Measurements from ENCODE around the gene ULK4.

The ULK4 gene

GRCh38 chr3:41320953-41321641 is 640.8 kb downstream of the ULK4 start:
- Mint-ChIP-seq H3K4me3 (no peak overlapping the region), H3K27ac (no peak overlapping the region), H3K9me3 (no peaks in the 10 kb centered on the region), H3K4me1 (ENCODE audit: low read depth) (no peaks in the 10 kb centered on the region), H3K36me3 (ENCODE audit: low read depth) (no peaks in the 10 kb centered on the region), H3K27me3 (ENCODE audit: low read depth) (no peaks in the 10 kb centered on the region)
- DNase-seq (ENCODE audit: low spot score) = no peak

- Mint-ChIP-seq H3K4me3 (no peak overlapping the region), H3K4me1 (ENCODE audit: low read depth) (no peaks in the 10 kb centered on the region), H3K36me3 (ENCODE audit: low read depth) (no peaks in the 10 kb centered on the region), H3K9me3 (no peaks in the 10 kb centered on the region), H3K27me3 (ENCODE audit: low read depth) (no peaks in the 10 kb centered on the region), H3K27ac (no peak overlapping the region)
- DNase-seq (ENCODE audit: low spot score) = no peak
Measured at GRCh38 chr3:41318520-41318919, 643.4 kb downstream of the ULK4 start.

GRCh38 chr3:41317718-41318117 is 644.2 kb downstream of the ULK4 start:
- no peak for DNase-seq (ENCODE audit: low spot score)
- Mint-ChIP-seq H3K27me3 (ENCODE audit: low read depth) (no peaks in the 10 kb centered on the region), H3K4me3 (no peak overlapping the region), H3K9me3 (no peaks in the 10 kb centered on the region), H3K36me3 (ENCODE audit: low read depth) (no peaks in the 10 kb centered on the region), H3K27ac (no peak overlapping the region), H3K4me1 (ENCODE audit: low read depth) (no peaks in the 10 kb centered on the region)

- DNase-seq (ENCODE audit: low spot score) = no peak
- no peak overlapping the region for H3K4me3 Mint-ChIP-seq
- no peaks in the 10 kb centered on the region for H3K36me3 Mint-ChIP-seq (ENCODE audit: low read depth)
- no peaks in the 10 kb centered on the region for H3K4me1 Mint-ChIP-seq (ENCODE audit: low read depth)
- no peaks in the 10 kb centered on the region for H3K27me3 Mint-ChIP-seq (ENCODE audit: low read depth)
- no peak overlapping the region for H3K27ac Mint-ChIP-seq
- no peaks in the 10 kb centered on the region for H3K9me3 Mint-ChIP-seq
Measured at GRCh38 chr3:41317298-41317697, 644.6 kb downstream of the ULK4 start.

GRCh38 chr3:41315126-41315525 is 646.8 kb downstream of the ULK4 start:
- Mint-ChIP-seq H3K27ac (no peak overlapping the region), H3K4me3 (no peak overlapping the region), H3K9me3 (no peaks in the 10 kb centered on the region), H3K36me3 (ENCODE audit: low read depth) (no peaks in the 10 kb centered on the region), H3K27me3 (ENCODE audit: low read depth) (no peaks in the 10 kb centered on the region), H3K4me1 (ENCODE audit: low read depth) (no peaks in the 10 kb centered on the region)
- no peak for DNase-seq (ENCODE audit: low spot score)

- H3K27me3 Mint-ChIP-seq (ENCODE audit: low read depth) = no peaks in the 10 kb centered on the region
- H3K36me3 Mint-ChIP-seq (ENCODE audit: low read depth) = no peaks in the 10 kb centered on the region
- H3K27ac Mint-ChIP-seq = no peak overlapping the region
- no peaks in the 10 kb centered on the region for H3K9me3 Mint-ChIP-seq
- no peaks in the 10 kb centered on the region for H3K4me1 Mint-ChIP-seq (ENCODE audit: low read depth)
- H3K4me3 Mint-ChIP-seq = no peak overlapping the region
- no peak for DNase-seq (ENCODE audit: low spot score)
Measured at GRCh38 chr3:41308119-41308518, 653.8 kb downstream of the ULK4 start.

- no peak overlapping the region for H3K4me3 Mint-ChIP-seq
- H3K36me3 Mint-ChIP-seq (ENCODE audit: low read depth) = no peaks in the 10 kb centered on the region
- no peaks in the 10 kb centered on the region for H3K4me1 Mint-ChIP-seq (ENCODE audit: low read depth)
- H3K27ac Mint-ChIP-seq = no peak overlapping the region
- no peak for DNase-seq (ENCODE audit: low spot score)
- H3K27me3 Mint-ChIP-seq (ENCODE audit: low read depth) = no peaks in the 10 kb centered on the region
- no peaks in the 10 kb centered on the region for H3K9me3 Mint-ChIP-seq
Measured at GRCh38 chr3:41307065-41307464, 654.8 kb downstream of the ULK4 start.

- Mint-ChIP-seq H3K27me3 (ENCODE audit: low read depth) (no peaks in the 10 kb centered on the region), H3K9me3 (no peaks in the 10 kb centered on the region), H3K27ac (no peak overlapping the region), H3K4me1 (ENCODE audit: low read depth) (no peaks in the 10 kb centered on the region), H3K4me3 (no peak overlapping the region), H3K36me3 (ENCODE audit: low read depth) (no peaks in the 10 kb centered on the region)
- DNase-seq (ENCODE audit: low spot score) = no peak
Measured at GRCh38 chr3:41304593-41304992, 657.3 kb downstream of the ULK4 start.

- Mint-ChIP-seq H3K4me3 (no peak overlapping the region), H3K27me3 (ENCODE audit: low read depth) (no peaks in the 10 kb centered on the region), H3K27ac (no peak overlapping the region), H3K4me1 (ENCODE audit: low read depth) (no peaks in the 10 kb centered on the region), H3K9me3 (no peaks in the 10 kb centered on the region), H3K36me3 (ENCODE audit: low read depth) (no peaks in the 10 kb centered on the region)
- no peak for DNase-seq (ENCODE audit: low spot score)
Measured at GRCh38 chr3:41302295-41302694, 659.6 kb downstream of the ULK4 start.

GRCh38 chr3:41301548-41301947 is 660.4 kb downstream of the ULK4 start:
- H3K9me3 Mint-ChIP-seq = no peaks in the 10 kb centered on the region
- H3K4me1 Mint-ChIP-seq (ENCODE audit: low read depth) = no peaks in the 10 kb centered on the region
- no peaks in the 10 kb centered on the region for H3K36me3 Mint-ChIP-seq (ENCODE audit: low read depth)
- no peak for DNase-seq (ENCODE audit: low spot score)
- peaks cover 1% of the 10 kb centered on the region for H3K27me3 Mint-ChIP-seq (ENCODE audit: low read depth)
- no peak overlapping the region for H3K4me3 Mint-ChIP-seq
- H3K27ac Mint-ChIP-seq = no peak overlapping the region

- Mint-ChIP-seq H3K27me3 (ENCODE audit: low read depth) (peaks cover 2% of the 10 kb centered on the region), H3K4me3 (no peak overlapping the region), H3K9me3 (no peaks in the 10 kb centered on the region), H3K4me1 (ENCODE audit: low read depth) (no peaks in the 10 kb centered on the region), H3K27ac (no peak overlapping the region), H3K36me3 (ENCODE audit: low read depth) (no peaks in the 10 kb centered on the region)
- no peak for DNase-seq (ENCODE audit: low spot score)
Measured at GRCh38 chr3:41299036-41299435, 662.9 kb downstream of the ULK4 start.

GRCh38 chr3:41297750-41298149 is 664.2 kb downstream of the ULK4 start:
- no peak overlapping the region for H3K27ac Mint-ChIP-seq
- peaks cover 2% of the 10 kb centered on the region for H3K27me3 Mint-ChIP-seq (ENCODE audit: low read depth)

GRCh38 chr3:41296556-41296955 is 665.3 kb downstream of the ULK4 start:
- no peak for DNase-seq (ENCODE audit: low spot score)
- Mint-ChIP-seq H3K27me3 (ENCODE audit: low read depth) (peaks cover 2% of the 10 kb centered on the region), H3K36me3 (ENCODE audit: low read depth) (no peaks in the 10 kb centered on the region), H3K27ac (no peak overlapping the region), H3K4me3 (no peak overlapping the region), H3K4me1 (ENCODE audit: low read depth) (no peaks in the 10 kb centered on the region), H3K9me3 (no peaks in the 10 kb centered on the region)

More at GRCh38 chr3:41297750-41298149, 664.2 kb downstream of the ULK4 start:
- Mint-ChIP-seq H3K4me3 (no peak overlapping the region), H3K36me3 (ENCODE audit: low read depth) (no peaks in the 10 kb centered on the region), H3K4me1 (ENCODE audit: low read depth) (no peaks in the 10 kb centered on the region), H3K9me3 (no peaks in the 10 kb centered on the region)
- no peak for DNase-seq (ENCODE audit: low spot score)

GRCh38 chr3:41295740-41296139 is 666.2 kb downstream of the ULK4 start:
- Mint-ChIP-seq H3K27ac (no peak overlapping the region), H3K27me3 (ENCODE audit: low read depth) (peaks cover 2% of the 10 kb centered on the region), H3K4me1 (ENCODE audit: low read depth) (no peaks in the 10 kb centered on the region), H3K36me3 (ENCODE audit: low read depth) (no peaks in the 10 kb centered on the region), H3K9me3 (no peaks in the 10 kb centered on the region), H3K4me3 (no peak overlapping the region)
- DNase-seq (ENCODE audit: low spot score) = no peak

GRCh38 chr3:41293169-41293681 is 668.7 kb downstream of the ULK4 start:
- H3K27me3 Mint-ChIP-seq (ENCODE audit: low read depth) = peaks cover 2% of the 10 kb centered on the region
- H3K36me3 Mint-ChIP-seq (ENCODE audit: low read depth) = no peaks in the 10 kb centered on the region
- no peak overlapping the region for H3K4me3 Mint-ChIP-seq
- H3K4me1 Mint-ChIP-seq (ENCODE audit: low read depth) = no peaks in the 10 kb centered on the region
- H3K9me3 Mint-ChIP-seq = no peaks in the 10 kb centered on the region
- no peak for DNase-seq (ENCODE audit: low spot score)
- H3K27ac Mint-ChIP-seq = no peak overlapping the region

All from T-helper 2 cell treated with Interferon-gamma antibody and Interleukin-4, amounts not matched to agents 5 μg/mL and 100 μg/mL, for 36 hours (primary cell).